Neuron (in vitro differentiated cells): ENCODE results near the gene NHERF2.

Experiments
- H2AFZ ChIP-seq: one replicate; pipeline ENCODE4 v1.6.1; 2013; ENCODE audit warnings: low read depth, mild to moderate bottlenecking, inconsistent platforms, low read length, moderate library complexity
- H3K27me3 ChIP-seq: one replicate; pipeline ENCODE4 v1.6.1; 2013; ENCODE audit warnings: low read length; ENCODE audit not compliant: insufficient read depth
- H3K36me3 ChIP-seq: one replicate; pipeline ENCODE4 v1.6.1; 2013; ENCODE audit warnings: low read length; ENCODE audit not compliant: insufficient read depth
- H3K4me1 ChIP-seq: one replicate; pipeline ENCODE4 v1.6.1; 2013; ENCODE audit warnings: low read length; ENCODE audit not compliant: insufficient read depth
- H3K4me3 ChIP-seq: 2 replicates; pipeline ENCODE4 v1.5.1; 2013; ENCODE audit warnings: mild to moderate bottlenecking, low read length, moderate library complexity
- H3K9me3 ChIP-seq: one replicate; pipeline ENCODE4 v1.6.1; 2013; ENCODE audit warnings: low read length

The NHERF2 gene

DNA sequence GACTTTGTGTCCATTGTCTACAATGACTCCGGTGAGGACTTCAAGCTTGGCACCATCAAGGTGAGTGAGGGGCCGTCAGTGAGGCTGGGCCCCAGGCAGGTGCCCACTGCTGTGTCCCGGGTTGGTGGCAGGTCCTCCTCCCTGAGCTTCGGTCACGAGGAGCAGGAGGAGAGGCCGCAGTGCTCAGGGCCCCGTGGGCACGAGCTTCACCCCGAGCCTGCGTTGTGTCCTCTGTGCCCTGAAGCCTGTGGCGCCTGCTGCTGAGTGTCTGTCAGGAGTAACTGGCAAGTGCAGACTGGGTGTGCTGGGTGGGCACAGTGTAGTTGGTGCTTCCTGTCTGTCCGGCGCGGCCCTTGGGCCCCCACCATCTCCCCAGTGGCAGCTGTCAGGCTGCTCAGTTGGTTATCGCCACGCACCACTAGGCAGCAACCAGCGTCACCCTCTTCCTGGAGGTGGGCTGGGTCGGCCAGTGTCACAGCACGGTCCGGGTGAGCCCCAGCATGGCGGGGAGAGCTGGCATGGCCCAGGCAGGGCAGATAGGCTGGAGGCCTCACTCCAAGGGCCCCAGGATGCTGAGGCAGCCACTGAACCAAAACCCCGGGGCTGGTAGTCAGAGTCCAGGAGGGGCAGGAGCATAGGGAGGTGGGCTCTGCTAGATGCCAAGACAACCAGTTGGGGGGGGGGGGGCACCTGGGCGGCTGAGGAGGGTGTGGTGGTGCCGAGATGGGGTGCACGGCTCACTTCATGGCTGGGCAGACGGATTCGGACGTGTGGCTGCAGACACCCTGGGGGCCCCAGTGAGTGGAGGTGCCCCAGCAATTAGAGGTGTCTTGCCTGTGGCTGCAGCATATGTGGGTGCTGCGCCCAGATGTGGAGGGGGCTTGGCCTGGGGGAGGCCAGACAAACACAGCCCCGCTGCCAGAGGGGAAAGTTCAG lies 60.4 kb downstream of the NHERF2 start:
- H3K9me3 ChIP-seq, result no peaks in the 10 kb centered on the region
- no peaks in the 10 kb centered on the region for H3K27me3 ChIP-seq
- H3K4me3 ChIP-seq, result no peak overlapping the region
- H2AFZ ChIP-seq, result no peak overlapping the region
- H3K36me3 ChIP-seq, result peaks cover 60% of the 10 kb centered on the region
- no peaks in the 10 kb centered on the region for H3K4me1 ChIP-seq

DNA sequence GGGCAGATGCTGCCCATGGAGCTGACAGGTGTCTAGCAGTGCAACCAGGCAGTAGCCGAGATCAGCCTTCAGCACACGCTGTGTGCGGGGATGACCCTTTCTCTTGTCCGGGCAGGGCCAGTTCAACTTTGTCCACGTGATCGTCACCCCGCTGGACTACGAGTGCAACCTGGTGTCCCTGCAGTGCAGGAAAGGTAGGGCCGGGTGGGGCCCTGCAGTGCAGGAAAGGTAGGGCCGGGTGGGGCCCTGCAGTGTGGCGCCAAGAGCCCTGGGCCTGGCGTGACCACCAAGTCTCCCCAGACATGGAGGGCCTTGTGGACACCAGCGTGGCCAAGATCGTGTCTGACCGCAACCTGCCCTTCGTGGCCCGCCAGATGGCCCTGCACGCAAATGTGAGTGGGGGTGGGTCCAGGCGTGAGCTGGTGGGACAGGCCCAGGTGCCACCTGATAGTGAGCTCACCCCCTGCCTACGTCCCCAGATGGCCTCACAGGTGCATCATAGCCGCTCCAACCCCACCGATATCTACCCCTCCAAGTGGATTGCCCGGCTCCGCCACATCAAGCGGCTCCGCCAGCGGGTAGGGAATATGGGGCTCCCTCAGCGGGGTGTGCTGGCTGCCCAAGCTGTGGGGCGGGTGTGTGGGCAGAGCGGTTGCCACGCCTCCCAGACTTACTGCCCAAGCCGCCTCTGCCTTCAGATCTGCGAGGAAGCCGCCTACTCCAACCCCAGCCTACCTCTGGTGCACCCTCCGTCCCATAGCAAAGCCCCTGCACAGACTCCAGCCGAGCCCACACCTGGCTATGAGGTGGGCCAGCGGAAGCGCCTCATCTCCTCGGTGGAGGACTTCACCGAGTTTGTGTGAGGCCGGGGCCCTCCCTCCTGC lies 61.3 kb downstream of the NHERF2 start:
- H3K27me3 ChIP-seq, result no peaks in the 10 kb centered on the region
- no peaks in the 10 kb centered on the region for H3K4me1 ChIP-seq
- H3K4me3 ChIP-seq, result no peak overlapping the region
- no peaks in the 10 kb centered on the region for H3K9me3 ChIP-seq
- H2AFZ ChIP-seq, result no peak overlapping the region
- peaks cover 60% of the 10 kb centered on the region for H3K36me3 ChIP-seq
